GM19372 (cell line): ENCODE data around the gene ENO2.
A peak's percentile ranks its signal among the peaks of the same experiment; 100 is the strongest.

ENCODE experiments used
- ATAC-seq: cut with Tn5 transposase; IDR thresholded peaks from one replicate; pipeline ENCODE4 v1.9.1; 2021; ENCODE audit warnings: mild to moderate bottlenecking, low read depth, moderate library complexity; ENCODE audit not compliant: unreplicated experiment

ENO2 gene

DNA sequence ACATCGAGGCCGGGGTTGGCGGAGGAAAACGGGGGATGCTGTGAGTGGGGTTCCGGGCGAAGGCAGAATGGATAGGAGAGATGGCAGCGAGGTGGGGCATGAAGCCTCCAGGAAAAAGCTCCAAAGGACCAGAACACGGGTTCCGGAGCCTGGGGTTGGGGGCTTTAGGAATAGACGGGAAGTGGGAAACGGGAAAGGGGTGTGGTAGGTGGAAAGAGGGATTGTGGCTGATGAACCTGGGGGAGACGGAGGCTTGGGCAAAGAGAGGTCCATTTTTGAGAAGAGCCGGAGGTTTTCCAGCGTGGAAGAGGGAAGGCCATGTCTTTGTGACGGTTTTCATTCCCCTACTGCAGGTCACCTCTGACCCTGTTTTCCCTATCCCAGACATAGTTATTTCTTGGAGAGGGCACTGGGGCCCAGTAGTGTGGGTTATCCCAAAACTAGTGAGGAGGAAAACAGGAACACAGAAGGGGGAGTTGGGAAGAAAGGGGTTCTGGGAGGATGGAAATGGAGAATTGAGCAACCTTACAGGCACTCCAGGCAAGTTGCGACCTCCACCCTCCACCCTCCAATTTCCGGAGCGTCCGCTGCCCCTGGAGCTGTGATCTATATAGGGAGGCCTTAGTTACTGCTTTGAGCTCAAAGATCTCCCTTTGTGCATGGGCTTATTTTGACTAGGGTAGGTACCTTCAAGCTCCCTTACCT, 14.5 kb downstream of the ENO2 start:
- ATAC-seq, result no peak

- ATAC-seq, result no peak
Measured at GRCh38 chr12:6929466-6930452, 15.4 kb downstream of the ENO2 start.

- ATAC-seq, result no peak
Measured at GRCh38 chr12:6932766-6933165, 18.4 kb downstream of the ENO2 start.

- ATAC-seq, result no peak
Measured at GRCh38 chr12:6934110-6934509, 19.7 kb downstream of the ENO2 start.

GRCh38 chr12:6935371-6936193, 21.2 kb downstream of the ENO2 start:
- ATAC-seq, result no peak

- no peak for ATAC-seq
Measured at GRCh38 chr12:6936194-6936635, 21.8 kb downstream of the ENO2 start.

DNA sequence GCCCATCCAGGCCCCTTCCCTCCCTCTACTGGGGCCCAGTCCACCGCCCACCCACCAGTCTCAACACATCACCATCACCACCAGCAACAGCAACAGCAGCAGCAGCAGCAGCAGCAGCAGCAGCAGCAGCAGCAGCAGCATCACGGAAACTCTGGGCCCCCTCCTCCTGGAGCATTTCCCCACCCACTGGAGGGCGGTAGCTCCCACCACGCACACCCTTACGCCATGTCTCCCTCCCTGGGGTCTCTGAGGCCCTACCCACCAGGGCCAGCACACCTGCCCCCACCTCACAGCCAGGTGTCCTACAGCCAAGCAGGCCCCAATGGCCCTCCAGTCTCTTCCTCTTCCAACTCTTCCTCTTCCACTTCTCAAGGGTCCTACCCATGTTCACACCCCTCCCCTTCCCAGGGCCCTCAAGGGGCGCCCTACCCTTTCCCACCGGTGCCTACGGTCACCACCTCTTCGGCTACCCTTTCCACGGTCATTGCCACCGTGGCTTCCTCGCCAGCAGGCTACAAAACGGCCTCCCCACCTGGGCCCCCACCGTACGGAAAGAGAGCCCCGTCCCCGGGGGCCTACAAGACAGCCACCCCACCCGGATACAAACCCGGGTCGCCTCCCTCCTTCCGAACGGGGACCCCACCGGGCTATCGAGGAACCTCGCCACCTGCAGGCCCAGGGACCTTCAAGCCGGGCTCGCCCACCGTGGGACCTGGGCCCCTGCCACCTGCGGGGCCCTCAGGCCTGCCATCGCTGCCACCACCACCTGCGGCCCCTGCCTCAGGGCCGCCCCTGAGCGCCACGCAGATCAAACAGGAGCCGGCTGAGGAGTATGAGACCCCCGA, 22.5 kb downstream of the ENO2 start:
- ATAC-seq, result no peak

GRCh38 chr12:6937481-6938352, 23.3 kb downstream of the ENO2 start:
- peak; percentile 92 for ATAC-seq

DNA sequence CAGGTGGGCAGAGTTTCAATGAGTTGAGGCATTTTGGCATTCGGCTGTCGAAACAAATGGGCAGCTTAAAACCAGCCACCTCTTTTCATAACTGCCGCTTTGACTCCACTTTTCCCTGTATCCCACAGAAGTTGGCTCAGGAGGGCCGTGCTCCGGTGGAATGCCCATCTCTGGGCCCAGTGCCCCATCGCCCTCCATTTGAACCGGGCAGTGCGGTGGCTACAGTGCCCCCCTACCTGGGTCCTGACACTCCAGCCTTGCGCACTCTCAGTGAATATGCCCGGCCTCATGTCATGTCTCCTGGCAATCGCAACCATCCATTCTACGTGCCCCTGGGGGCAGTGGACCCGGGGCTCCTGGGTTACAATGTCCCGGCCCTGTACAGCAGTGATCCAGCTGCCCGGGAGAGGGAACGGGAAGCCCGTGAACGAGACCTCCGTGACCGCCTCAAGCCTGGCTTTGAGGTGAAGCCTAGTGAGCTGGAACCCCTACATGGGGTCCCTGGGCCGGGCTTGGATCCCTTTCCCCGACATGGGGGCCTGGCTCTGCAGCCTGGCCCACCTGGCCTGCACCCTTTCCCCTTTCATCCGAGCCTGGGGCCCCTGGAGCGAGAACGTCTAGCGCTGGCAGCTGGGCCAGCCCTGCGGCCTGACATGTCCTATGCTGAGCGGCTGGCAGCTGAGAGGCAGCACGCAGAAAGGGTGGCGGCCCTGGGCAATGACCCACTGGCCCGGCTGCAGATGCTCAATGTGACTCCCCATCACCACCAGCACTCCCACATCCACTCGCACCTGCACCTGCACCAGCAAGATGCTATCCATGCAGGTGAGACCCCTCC, 24.2 kb downstream of the ENO2 start:
- no peak for ATAC-seq

DNA sequence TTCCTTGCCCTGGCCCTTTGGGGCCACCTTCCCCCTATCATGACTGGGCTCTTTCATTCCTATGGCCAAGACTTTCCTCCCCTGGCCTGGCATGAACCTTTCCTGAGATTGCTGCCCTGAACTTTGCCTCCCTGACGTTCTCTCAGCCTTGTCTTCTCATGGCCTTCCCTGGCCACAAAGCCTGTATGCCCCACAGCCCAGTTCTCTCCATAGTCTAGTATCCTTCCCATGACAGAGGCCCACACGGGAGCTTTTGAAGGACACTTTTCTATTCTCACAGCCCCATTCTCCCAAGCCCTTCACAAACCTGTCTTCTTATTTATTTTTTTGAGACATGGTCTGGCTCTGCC, 24.8 kb downstream of the ENO2 start:
- no peak for ATAC-seq

GRCh38 chr12:6941267-6941666, 26.9 kb downstream of the ENO2 start:
- ATAC-seq, result no peak

DNA sequence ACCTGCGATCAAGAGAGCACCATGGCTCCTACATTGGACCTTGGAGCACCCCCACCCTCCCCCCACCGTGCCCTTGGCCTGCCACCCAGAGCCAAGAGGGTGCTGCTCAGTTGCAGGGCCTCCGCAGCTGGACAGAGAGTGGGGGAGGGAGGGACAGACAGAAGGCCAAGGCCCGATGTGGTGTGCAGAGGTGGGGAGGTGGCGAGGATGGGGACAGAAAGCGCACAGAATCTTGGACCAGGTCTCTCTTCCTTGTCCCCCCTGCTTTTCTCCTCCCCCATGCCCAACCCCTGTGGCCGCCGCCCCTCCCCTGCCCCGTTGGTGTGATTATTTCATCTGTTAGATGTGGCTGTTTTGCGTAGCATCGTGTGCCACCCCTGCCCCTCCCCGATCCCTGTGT, 27.4 kb downstream of the ENO2 start:
- no peak for ATAC-seq

- no peak for ATAC-seq
Measured at GRCh38 chr12:6942331-6942665, 27.9 kb downstream of the ENO2 start.

DNA sequence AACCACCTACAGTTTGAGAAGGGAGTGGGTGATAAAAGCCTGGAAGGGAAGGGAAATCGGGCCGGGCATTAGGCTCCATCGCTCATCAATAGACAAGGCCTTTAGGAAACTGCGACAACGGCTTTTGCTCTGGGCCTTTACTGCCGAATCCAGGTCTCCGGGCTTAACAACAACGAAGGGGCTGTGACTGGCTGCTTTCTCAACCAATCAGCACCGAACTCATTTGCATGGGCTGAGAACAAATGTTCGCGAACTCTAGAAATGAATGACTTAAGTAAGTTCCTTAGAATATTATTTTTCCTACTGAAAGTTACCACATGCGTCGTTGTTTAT, 29.0 kb downstream of the ENO2 start:
- peak; percentile 17 for ATAC-seq

DNA sequence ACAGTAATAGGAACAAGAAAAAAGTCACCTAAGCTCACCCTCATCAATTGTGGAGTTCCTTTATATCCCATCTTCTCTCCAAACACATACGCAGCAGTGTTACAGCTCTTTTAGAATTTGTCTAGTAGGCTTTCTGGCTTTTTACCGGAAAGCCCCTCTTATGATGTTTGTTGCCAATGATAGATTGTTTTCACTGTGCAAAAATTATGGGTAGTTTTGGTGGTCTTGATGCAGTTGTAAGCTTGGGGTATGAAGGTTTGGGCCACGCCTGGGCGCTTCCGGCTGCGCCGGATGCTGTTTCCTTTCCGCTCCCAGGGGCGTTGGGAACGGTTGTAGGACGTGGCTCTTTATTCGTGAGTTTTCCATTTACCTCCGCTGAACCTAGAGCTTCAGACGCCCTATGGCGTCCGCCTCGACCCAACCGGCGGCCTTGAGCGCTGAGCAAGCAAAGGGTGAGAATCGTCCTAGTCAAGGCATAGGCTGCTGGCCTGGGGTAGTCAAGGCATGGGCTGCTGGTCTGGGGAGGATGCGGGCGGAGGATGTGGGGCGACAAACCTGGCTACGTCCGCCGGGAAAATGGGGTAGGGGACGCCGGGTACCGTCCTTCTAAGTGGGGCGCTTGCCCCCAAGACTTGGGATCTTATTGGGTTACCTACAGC, 29.5 kb downstream of the ENO2 start, which contains the start of the genes C12orf57 and RNU7-1:
C12orf57 (plus strand) TSS at position 301 of the 659 bp plus-strand sequence; CDS start at position 401, 100 bp downstream.
RNU7-1 (plus strand) TSS at position 95 of the 659 bp plus-strand sequence.
- peak; percentile 48 for ATAC-seq

DNA sequence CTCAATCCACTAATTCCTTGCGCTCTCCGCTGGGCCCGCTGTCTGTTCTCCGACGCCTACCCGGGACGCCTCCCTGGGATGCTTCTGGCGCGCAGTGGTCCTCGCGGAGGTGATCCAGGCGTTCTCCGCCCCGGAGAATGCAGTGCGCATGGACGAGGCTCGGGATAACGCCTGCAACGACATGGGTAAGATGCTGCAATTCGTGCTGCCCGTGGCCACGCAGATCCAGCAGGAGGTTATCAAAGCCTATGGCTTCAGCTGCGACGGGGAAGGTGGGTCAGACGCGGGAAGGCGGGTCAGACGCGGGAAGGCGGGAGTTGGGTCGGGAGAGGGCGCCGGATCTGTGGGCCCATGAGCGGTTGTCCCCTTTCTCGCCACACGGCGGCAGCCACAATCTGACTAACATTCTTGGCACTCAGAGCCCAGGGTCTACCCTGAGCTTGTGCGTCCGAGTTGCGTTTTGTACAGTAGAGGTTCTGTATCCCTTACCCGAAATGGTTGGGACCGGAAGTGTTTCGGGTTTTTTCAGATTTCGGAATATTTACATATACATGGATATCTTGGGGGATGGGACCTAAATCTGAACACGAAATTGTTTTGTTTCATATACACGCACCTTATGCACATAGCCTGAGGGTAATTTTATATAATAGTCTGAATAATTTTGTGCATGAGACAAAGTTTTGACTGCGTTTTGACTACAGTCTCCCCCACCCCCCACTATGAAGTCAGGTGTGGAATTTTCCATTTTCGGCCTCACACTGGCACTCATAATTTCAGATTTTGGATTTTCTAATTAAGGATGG, 30.2 kb downstream of the ENO2 start:
- peak; percentile 35 for ATAC-seq

DNA sequence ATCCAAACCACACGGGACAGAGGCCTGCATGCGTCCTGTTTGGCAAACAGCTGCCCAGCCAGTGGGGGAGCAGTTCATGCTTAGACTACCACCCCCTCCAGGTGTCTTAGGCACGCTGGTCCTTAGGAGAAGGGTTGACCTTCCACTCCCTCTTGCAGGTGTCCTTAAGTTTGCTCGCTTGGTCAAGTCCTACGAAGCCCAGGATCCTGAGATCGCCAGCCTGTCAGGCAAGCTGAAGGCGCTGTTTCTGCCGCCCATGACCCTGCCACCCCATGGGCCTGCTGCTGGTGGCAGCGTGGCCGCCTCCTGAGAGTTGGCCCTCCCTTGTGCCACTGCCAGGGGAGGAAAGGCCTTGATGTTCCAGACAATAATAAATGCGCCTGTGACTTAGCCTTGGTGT, 31.2 kb downstream of the ENO2 start:
- no peak for ATAC-seq
